WTC11 (cell line): ENCODE results near the gene EVX1.

ENCODE experiments used
- GRHL2 ChIP-seq: fragments of 250-450 bp; sonication (Bioruptor Pico); IDR thresholded peaks from 2 replicates; pipeline ENCODE4 v1.8.0; 2022; ENCODE audit warnings: mild to moderate bottlenecking, moderate library complexity; ENCODE audit not compliant: insufficient replicate concordance, severe bottlenecking
- ZNF138 ChIP-seq: sonication (generic); formaldehyde crosslinking; conservative IDR thresholded peaks from 2 replicates; pipeline ENCODE4 v1.8.1; 2022; ENCODE audit warnings: mild to moderate bottlenecking, moderate library complexity, missing genetic modification reagents
- ZNF416 ChIP-seq: fragments of 250-450 bp; sonication (Bioruptor Pico); IDR thresholded peaks from 2 replicates; pipeline ENCODE4 v1.9.0; 2021; ENCODE audit warnings: mild to moderate bottlenecking, inconsistent platforms
- TF ChIP-seq, protein P1 (sequence below): sonication (generic); formaldehyde crosslinking; IDR thresholded peaks from 2 replicates; pipeline ENCODE4 v1.8.1; 2023; ENCODE audit warnings: mild to moderate bottlenecking, missing genetic modification reagents
- TF ChIP-seq, protein P2 (sequence below): fragments of 200-600 bp; IDR thresholded peaks from 2 replicates; pipeline ENCODE4 v1.8.0; 2022; ENCODE audit warnings: antibody characterized with exemption
- TF ChIP-seq, protein P3 (sequence below): sonication (generic); formaldehyde crosslinking; IDR thresholded peaks from 2 replicates; pipeline ENCODE4 v1.8.1; 2022; ENCODE audit warnings: low read depth, missing genetic modification reagents, borderline replicate concordance
- TF ChIP-seq, protein P4 (sequence below): sonication (generic); formaldehyde crosslinking; IDR thresholded peaks from 2 replicates; pipeline ENCODE4 v1.8.0; 2022; ENCODE audit warnings: mild to moderate bottlenecking, missing genetic modification reagents

DNA sequence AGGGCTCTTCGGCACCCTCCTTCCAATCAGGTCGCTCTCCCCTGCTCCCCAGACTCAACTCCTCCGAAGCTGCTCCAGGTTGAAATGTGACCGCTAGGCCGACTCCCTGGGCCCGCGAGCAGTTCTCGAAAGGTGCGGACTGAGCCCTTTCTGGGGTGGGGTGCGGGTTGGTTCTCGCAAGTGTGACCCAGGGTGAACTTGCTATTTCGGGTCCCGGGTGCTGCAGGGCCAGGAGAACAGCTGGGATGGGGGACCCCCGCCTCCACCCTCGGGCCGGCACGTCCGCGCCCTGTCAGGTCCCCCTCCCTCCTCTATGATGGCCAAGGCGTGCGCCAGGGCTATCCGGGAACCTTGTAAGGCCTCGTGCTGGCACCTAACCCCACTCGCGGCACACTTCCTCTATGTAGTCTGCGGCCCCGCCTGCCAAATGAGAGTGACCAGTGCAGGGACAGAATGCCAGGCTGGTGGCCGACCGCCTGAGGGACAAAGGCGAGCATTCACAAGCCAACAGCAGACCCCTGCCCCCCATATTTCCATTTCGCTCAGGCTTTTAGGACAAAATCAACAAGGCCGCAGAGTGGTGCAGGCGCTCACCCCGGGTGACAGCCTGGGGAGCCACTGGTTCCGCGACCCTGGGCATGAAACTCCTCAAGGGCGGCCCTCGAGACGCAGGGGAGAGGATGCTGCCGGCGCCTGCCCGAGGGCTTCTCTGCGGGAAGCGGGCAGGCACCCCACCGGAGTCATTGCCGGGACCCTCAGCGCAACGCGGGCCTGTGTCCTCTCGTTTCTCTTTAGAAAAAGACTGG, 29.0 kb upstream of the EVX1 start:
- TF ChIP-seq, protein P1, sequence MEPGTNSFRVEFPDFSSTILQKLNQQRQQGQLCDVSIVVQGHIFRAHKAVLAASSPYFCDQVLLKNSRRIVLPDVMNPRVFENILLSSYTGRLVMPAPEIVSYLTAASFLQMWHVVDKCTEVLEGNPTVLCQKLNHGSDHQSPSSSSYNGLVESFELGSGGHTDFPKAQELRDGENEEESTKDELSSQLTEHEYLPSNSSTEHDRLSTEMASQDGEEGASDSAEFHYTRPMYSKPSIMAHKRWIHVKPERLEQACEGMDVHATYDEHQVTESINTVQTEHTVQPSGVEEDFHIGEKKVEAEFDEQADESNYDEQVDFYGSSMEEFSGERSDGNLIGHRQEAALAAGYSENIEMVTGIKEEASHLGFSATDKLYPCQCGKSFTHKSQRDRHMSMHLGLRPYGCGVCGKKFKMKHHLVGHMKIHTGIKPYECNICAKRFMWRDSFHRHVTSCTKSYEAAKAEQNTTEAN (CRISPR knock-in tag) = no peak
- TF ChIP-seq, protein P2, sequence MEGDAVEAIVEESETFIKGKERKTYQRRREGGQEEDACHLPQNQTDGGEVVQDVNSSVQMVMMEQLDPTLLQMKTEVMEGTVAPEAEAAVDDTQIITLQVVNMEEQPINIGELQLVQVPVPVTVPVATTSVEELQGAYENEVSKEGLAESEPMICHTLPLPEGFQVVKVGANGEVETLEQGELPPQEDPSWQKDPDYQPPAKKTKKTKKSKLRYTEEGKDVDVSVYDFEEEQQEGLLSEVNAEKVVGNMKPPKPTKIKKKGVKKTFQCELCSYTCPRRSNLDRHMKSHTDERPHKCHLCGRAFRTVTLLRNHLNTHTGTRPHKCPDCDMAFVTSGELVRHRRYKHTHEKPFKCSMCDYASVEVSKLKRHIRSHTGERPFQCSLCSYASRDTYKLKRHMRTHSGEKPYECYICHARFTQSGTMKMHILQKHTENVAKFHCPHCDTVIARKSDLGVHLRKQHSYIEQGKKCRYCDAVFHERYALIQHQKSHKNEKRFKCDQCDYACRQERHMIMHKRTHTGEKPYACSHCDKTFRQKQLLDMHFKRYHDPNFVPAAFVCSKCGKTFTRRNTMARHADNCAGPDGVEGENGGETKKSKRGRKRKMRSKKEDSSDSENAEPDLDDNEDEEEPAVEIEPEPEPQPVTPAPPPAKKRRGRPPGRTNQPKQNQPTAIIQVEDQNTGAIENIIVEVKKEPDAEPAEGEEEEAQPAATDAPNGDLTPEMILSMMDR = no peak
- TF ChIP-seq GRHL2 (CRISPR knock-in tag) (no peak), ZNF138 (CRISPR knock-in tag) (no peak), ZNF416 (CRISPR knock-in tag) (no peak)
- TF ChIP-seq, protein P3, sequence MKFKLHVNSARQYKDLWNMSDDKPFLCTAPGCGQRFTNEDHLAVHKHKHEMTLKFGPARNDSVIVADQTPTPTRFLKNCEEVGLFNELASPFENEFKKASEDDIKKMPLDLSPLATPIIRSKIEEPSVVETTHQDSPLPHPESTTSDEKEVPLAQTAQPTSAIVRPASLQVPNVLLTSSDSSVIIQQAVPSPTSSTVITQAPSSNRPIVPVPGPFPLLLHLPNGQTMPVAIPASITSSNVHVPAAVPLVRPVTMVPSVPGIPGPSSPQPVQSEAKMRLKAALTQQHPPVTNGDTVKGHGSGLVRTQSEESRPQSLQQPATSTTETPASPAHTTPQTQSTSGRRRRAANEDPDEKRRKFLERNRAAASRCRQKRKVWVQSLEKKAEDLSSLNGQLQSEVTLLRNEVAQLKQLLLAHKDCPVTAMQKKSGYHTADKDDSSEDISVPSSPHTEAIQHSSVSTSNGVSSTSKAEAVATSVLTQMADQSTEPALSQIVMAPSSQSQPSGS (CRISPR knock-in tag) = no peak
- TF ChIP-seq, protein P4, sequence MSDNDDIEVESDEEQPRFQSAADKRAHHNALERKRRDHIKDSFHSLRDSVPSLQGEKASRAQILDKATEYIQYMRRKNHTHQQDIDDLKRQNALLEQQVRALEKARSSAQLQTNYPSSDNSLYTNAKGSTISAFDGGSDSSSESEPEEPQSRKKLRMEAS (CRISPR knock-in tag) = no peak
